Measurements from ENCODE around the gene GRIK2. TPM values are rescaled to one million over a fixed set of nuclear protein-coding genes. Genes with fewer than 3 reads are reported as not detected.

GRIK2 gene
- total RNA-seq, 1 experiment from 2014 or later, result 0.29 TPM

DNA sequence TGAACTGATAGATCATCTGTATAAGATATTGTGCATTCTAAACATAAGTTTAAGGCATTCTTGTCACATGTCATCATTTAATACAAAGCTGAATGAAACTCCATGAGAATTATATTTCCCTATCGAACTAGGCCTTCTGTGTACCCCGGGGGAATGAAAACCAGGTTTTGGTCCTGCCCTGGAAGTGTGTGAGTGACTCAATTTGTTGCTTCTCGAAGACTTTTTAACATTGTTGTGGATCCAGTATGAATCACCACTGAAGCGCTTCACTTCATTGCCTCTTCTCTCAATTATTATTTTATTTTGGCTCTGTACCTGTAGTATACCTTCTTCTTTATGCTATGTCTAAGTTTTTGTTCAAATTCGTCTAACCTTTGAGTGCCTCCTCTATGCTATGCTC lies 150.8 kb downstream of the GRIK2 start:
- no peak for TF ChIP-seq CTCF (IDR thresholded peaks at IDR 0.05; ENCODE audit: insufficient read depth in 1 of 2, low read depth in 1 of 2, low read length in 1 of 2, severe bottlenecking in 1 of 2, unreplicated experiment in 1 of 2)
- H3K9me3 Mint-ChIP-seq (ENCODE audit: unreplicated experiment), result no peaks in the 10 kb centered on the region

GRCh38 chr6:101545191-101545590 lies 151.7 kb downstream of the GRIK2 start:
- peaks cover 6% of the 10 kb centered on the region for H3K4me1 Mint-ChIP-seq (ENCODE audit: low read depth, unreplicated experiment)
- H3K27me3 Mint-ChIP-seq (ENCODE audit: insufficient read depth, unreplicated experiment), result no peaks in the 10 kb centered on the region
- Histone ChIP-seq H3K36me3 (ENCODE audit: control insufficient read depth, insufficient read depth, low read length) (no peaks in the 10 kb centered on the region), H3K4me3 (ENCODE audit: low read depth, low read length) (no peak overlapping the region), H3K9me3 (no peaks in the 10 kb centered on the region), H3K4me1 (no peaks in the 10 kb centered on the region), H3K27me3 (replicated peaks; ENCODE audit: control insufficient read depth, insufficient read depth, low read length) (no peaks in the 10 kb centered on the region)
- DNase-seq, result no peak
- H3K27ac Mint-ChIP-seq (ENCODE audit: unreplicated experiment), result no peak overlapping the region
- CTCF ChIA-PET, result no interaction called here
- intact Hi-C loops (cut with micrococcal nuclease; ENCODE audit: unreplicated experiment), result no loop called here
- no peak for TF ChIP-seq CTCF (IDR thresholded peaks at IDR 0.05; ENCODE audit: insufficient read depth in 1 of 2, low read depth in 1 of 2, low read length in 1 of 2, severe bottlenecking in 1 of 2, unreplicated experiment in 1 of 2)
- no peaks in the 10 kb centered on the region for H3K9me3 Mint-ChIP-seq (ENCODE audit: unreplicated experiment)
- no peak overlapping the region for H3K4me3 Mint-ChIP-seq (ENCODE audit: unreplicated experiment)
- BruUV-seq (replicated peaks), result no TSS peak
- POLR2A ChIA-PET, result no interaction called here
- H3K36me3 Mint-ChIP-seq (ENCODE audit: insufficient read depth, unreplicated experiment), result no peaks in the 10 kb centered on the region

More for the DNA sequence above, 150.8 kb downstream of the GRIK2 start:
- Histone ChIP-seq H3K9me3 (no peaks in the 10 kb centered on the region), H3K27me3 (replicated peaks; ENCODE audit: control insufficient read depth, insufficient read depth, low read length) (no peaks in the 10 kb centered on the region), H3K36me3 (ENCODE audit: control insufficient read depth, insufficient read depth, low read length) (no peaks in the 10 kb centered on the region), H3K4me3 (ENCODE audit: low read depth, low read length) (no peak overlapping the region), H3K4me1 (peaks cover 3% of the 10 kb centered on the region; the same call in 1 of the 2 replicates)
- Mint-ChIP-seq H3K27ac (ENCODE audit: unreplicated experiment) (no peak overlapping the region), H3K4me3 (ENCODE audit: unreplicated experiment) (no peak overlapping the region), H3K36me3 (ENCODE audit: insufficient read depth, unreplicated experiment) (no peaks in the 10 kb centered on the region), H3K4me1 (ENCODE audit: low read depth, unreplicated experiment) (peaks cover 6% of the 10 kb centered on the region), H3K27me3 (ENCODE audit: insufficient read depth, unreplicated experiment) (no peaks in the 10 kb centered on the region)
- ChIA-PET CTCF (no interaction called here), POLR2A (no interaction called here)
- DNase-seq, result no peak
- no TSS peak for BruUV-seq (replicated peaks)
- intact Hi-C loops (cut with micrococcal nuclease; ENCODE audit: unreplicated experiment), result no loop called here

GRCh38 chr6:101550451-101550850 lies 156.9 kb downstream of the GRIK2 start:
- POLR2A ChIA-PET, result no interaction called here

More at GRCh38 chr6:101550451-101550850, 156.9 kb downstream of the GRIK2 start:
- no peak overlapping the region for H3K4me3 ChIP-seq (ENCODE audit: low read depth, low read length)
- no TSS peak for BruUV-seq (replicated peaks)
- Mint-ChIP-seq H3K4me3 (ENCODE audit: unreplicated experiment) (no peak overlapping the region), H3K27me3 (ENCODE audit: insufficient read depth, unreplicated experiment) (no peaks in the 10 kb centered on the region), H3K36me3 (ENCODE audit: insufficient read depth, unreplicated experiment) (no peaks in the 10 kb centered on the region), H3K9me3 (ENCODE audit: unreplicated experiment) (no peaks in the 10 kb centered on the region), H3K4me1 (ENCODE audit: low read depth, unreplicated experiment) (peaks cover 6% of the 10 kb centered on the region), H3K27ac (ENCODE audit: unreplicated experiment) (no peak overlapping the region)
- no peaks in the 10 kb centered on the region; the same call in 1 of the 2 replicates for H3K27me3 ChIP-seq (replicated peaks; ENCODE audit: control insufficient read depth, insufficient read depth, low read length)
- no peaks in the 10 kb centered on the region for H3K36me3 ChIP-seq (ENCODE audit: control insufficient read depth, insufficient read depth, low read length)
- DNase-seq, result no peak
- H3K9me3 ChIP-seq, result no peaks in the 10 kb centered on the region
- H3K4me1 ChIP-seq, result no peaks in the 10 kb centered on the region
- intact Hi-C loops (cut with micrococcal nuclease; ENCODE audit: unreplicated experiment), result no loop called here
- TF ChIP-seq CTCF (IDR thresholded peaks at IDR 0.05; ENCODE audit: insufficient read depth in 1 of 2, low read depth in 1 of 2, low read length in 1 of 2, severe bottlenecking in 1 of 2, unreplicated experiment in 1 of 2), result no peak
- CTCF ChIA-PET, result no interaction called here
